Measurements from ENCODE around the gene GRAP2. TPM values are rescaled to one million over a fixed set of nuclear protein-coding genes. Genes with fewer than 3 reads are reported as not detected.
A peak's percentile ranks its signal among the peaks of the same experiment; 100 is the strongest.

Gene GRAP2
- total RNA-seq, 2 donors from 2014 or later: 56.4 to 59.4 TPM

DNA sequence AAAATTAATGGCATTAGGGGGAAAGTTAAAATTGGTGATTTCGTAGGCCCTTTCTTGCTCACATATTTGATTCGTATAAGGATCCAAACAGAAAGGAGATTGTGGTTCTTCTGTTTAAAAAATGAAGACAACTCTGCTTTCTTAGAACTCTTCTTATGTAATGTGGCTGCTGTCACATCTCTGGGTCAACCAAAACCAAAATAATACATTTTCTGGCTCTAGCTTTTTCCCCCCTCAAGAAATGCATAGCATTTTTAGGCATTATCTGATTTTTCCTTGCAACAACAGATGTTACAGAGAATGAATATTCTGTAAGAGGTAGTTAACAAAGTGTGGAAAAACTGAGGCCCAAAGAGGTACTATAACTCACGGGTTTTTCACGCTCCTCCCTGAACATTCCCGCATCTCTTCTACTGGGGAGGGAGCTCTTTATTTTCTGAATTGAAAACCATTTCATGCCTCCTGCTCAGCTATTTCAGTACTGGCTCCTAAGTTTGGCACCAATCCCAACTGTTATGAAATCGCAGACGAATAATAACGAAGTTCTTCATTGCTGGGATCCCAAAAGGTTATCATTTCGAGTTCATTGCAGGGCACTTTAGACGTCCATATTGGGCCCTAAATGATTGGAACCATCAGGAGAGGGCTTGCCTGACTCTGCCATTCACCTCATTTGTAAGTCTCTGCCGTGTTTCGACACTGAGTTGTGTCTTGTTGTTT lies 17.1 kb downstream of the GRAP2 start:
- H3K27me3 Mint-ChIP-seq (ENCODE audit: low read depth): no peaks in the 10 kb centered on the region
- peaks cover 0 to 3% of the 10 kb centered on the region in 2 donors for H3K36me3 Mint-ChIP-seq (ENCODE audit: insufficient read depth in 2 of 2)
- ATAC-seq (replicated peaks in 1 of 2) (no peak), DNase-seq (no peak)
- no peaks in the 10 kb centered on the region for H3K9me3 Mint-ChIP-seq
- peaks cover 95% of the 10 kb centered on the region for H3K4me1 Mint-ChIP-seq (ENCODE audit: low read depth)
- H3K27ac Mint-ChIP-seq: peak overlapping the region; percentile 95
- H3K4me3 Mint-ChIP-seq: peak overlapping the region; percentile 80 to 97

DNA sequence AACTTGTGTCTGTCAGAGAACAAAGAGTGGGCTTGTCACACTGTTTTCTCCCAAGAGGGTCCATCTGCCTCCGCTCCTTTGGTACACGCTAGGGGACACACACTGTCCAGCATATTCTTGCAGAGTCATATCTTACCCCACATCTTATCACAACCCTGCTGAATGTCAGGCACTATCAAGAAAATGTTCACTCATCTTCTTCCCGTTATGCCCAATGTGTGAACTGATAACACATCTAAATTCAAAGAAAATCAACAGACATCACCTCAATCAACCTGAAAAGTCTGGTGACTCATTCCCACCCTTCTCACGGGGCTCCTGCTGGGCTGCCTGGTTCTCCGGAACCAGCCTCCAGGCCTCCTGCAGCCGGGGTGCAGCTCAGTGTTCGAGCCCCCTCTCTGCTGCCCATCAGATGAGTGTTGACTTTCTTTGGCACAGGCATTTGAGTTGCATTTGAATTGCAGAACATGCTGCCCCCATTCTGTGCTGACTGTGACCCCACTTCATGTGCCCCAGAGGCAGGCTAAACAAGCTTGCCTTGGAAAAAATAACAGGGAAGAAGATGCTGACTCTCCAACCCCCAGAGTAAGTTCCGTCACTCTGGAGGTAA lies 19.4 kb downstream of the GRAP2 start:
- H3K36me3 Mint-ChIP-seq (ENCODE audit: insufficient read depth in 2 of 2): peaks cover 0 to 3% of the 10 kb centered on the region in 2 donors
- DNase-seq (peak; percentile 76 to 83), ATAC-seq (replicated peaks in 1 of 2) (peak; percentile 85 to 88)
- H3K4me1 Mint-ChIP-seq (ENCODE audit: low read depth): peaks cover 97% of the 10 kb centered on the region
- no peaks in the 10 kb centered on the region for H3K27me3 Mint-ChIP-seq (ENCODE audit: low read depth)
- H3K27ac Mint-ChIP-seq: peak overlapping the region; percentile 100
- no peaks in the 10 kb centered on the region for H3K9me3 Mint-ChIP-seq
- H3K4me3 Mint-ChIP-seq: peak overlapping the region in 1 of 2 donors; percentile 83

- no peaks in the 10 kb centered on the region for H3K27me3 Mint-ChIP-seq (ENCODE audit: low read depth)
- H3K27ac Mint-ChIP-seq: peak overlapping the region; percentile 91
- H3K4me3 Mint-ChIP-seq: no peak overlapping the region
- H3K36me3 Mint-ChIP-seq (ENCODE audit: insufficient read depth in 2 of 2): peaks cover 0 to 3% of the 10 kb centered on the region in 2 donors
- peaks cover 76% of the 10 kb centered on the region for H3K4me1 Mint-ChIP-seq (ENCODE audit: low read depth)
- no peaks in the 10 kb centered on the region for H3K9me3 Mint-ChIP-seq
- ATAC-seq (replicated peaks in 1 of 2): no peak
- no peak for DNase-seq
These were observed 22.8 kb downstream of the GRAP2 start for GRCh38 chr22:39923696-39924095.

DNA sequence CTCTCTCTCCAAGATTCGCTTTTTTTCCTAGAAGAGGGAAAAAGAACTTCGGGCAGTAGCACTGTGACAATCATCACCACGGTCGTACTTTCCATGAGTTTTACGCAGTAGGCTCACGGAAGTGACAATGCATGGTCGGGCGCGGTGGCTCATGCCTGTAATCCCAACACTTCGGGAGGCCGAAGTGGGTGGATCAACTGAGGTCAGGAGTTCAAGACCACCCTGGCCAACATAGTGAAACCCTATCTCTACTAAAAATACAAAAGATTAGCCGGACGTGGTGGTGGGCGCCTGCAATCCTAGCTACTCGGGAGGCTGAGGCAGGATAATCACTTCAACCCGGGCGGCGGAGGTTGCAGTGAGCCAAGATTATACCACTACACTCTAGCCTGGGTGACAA lies 23.4 kb downstream of the GRAP2 start:
- Mint-ChIP-seq H3K4me3 (no peak overlapping the region), H3K9me3 (no peaks in the 10 kb centered on the region), H3K27me3 (ENCODE audit: low read depth) (no peaks in the 10 kb centered on the region), H3K27ac (peak overlapping the region; percentile 91), H3K4me1 (ENCODE audit: low read depth) (peaks cover 72% of the 10 kb centered on the region), H3K36me3 (ENCODE audit: insufficient read depth in 2 of 2) (peaks cover 0 to 3% of the 10 kb centered on the region in 2 donors)
- ATAC-seq (replicated peaks in 1 of 2): no peak
- DNase-seq: no peak

GRCh38 chr22:39925273-39925672 lies 24.4 kb downstream of the GRAP2 start:
- Mint-ChIP-seq H3K27ac (peak overlapping the region; percentile 91), H3K36me3 (ENCODE audit: insufficient read depth in 2 of 2) (peaks cover 0 to 3% of the 10 kb centered on the region in 2 donors), H3K4me1 (ENCODE audit: low read depth) (peaks cover 63% of the 10 kb centered on the region), H3K4me3 (no peak overlapping the region), H3K27me3 (ENCODE audit: low read depth) (no peaks in the 10 kb centered on the region), H3K9me3 (no peaks in the 10 kb centered on the region)
- no peak for DNase-seq
- no peak for ATAC-seq (replicated peaks in 1 of 2)

DNA sequence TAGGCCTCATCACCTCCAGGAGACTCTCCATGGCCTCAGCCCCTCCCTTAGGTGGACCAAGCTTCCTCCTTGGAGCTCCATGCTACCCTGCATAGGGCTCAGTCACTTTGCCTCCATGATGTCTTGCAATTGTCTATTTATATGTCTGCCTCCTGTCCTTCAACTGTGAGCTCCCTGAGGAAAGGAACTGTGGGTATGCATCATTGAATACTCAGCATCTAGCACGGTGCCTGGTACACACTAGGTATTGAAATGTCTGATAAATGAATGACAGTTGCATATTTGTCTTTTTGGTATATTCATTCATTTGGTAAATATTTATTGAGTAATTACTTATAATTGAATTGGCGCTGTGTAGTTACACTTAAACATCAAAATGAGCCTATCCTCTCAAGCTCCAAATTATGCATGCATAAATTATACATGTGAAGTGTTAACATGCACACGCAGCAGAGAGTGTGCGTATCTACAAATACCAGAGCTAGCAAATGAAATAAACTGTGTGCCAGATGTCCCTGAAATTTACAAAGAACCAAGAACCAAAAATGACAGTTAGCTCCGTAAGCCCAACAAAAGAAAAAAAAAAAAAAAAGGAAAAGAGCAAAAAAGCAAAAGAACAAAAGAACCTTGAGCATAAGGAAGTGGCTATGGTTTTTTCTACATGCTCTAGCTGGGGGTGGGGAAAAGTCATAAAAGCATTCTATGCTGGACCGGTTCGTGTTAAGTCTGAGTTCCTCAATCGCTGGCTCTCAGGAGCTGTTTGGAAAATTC lies 25.2 kb downstream of the GRAP2 start:
- H3K27me3 Mint-ChIP-seq (ENCODE audit: low read depth): no peaks in the 10 kb centered on the region
- peak overlapping the region; percentile 91 for H3K27ac Mint-ChIP-seq

DNA sequence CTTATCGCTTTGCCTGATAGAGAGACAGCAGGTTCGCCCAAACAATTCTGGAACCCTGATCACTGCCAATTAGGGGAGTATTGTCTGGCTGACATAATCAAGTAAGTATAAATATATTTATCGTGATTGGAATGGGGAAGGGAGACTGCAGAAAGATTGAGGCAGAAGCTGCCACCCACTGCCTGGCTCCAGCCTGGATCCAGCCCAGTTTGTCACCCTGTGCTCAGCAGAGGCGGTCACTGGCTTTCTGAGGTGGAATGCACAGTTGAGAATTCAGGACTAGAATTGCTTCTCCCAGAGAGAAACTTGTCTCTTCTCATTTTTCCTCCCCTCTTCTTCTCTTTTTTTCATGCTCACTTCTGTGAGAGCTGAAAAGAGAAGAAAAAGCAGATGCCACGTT lies 25.9 kb downstream of the GRAP2 start:
- DNase-seq: no peak
- ATAC-seq (replicated peaks in 1 of 2): no peak
- H3K4me1 Mint-ChIP-seq (ENCODE audit: low read depth): peaks cover 48% of the 10 kb centered on the region
- no peak overlapping the region for H3K4me3 Mint-ChIP-seq
- peaks cover 0 to 3% of the 10 kb centered on the region in 2 donors for H3K36me3 Mint-ChIP-seq (ENCODE audit: insufficient read depth in 2 of 2)
- H3K27me3 Mint-ChIP-seq (ENCODE audit: low read depth): no peaks in the 10 kb centered on the region
- H3K27ac Mint-ChIP-seq: peak overlapping the region; percentile 91
- no peaks in the 10 kb centered on the region for H3K9me3 Mint-ChIP-seq

More for the DNA sequence above, 25.2 kb downstream of the GRAP2 start:
- ATAC-seq (replicated peaks in 1 of 2): peak; percentile 4 to 27
- no peak overlapping the region for H3K4me3 Mint-ChIP-seq
- H3K9me3 Mint-ChIP-seq: no peaks in the 10 kb centered on the region
- H3K4me1 Mint-ChIP-seq (ENCODE audit: low read depth): peaks cover 54% of the 10 kb centered on the region
- no peak for DNase-seq
- peaks cover 0 to 3% of the 10 kb centered on the region in 2 donors for H3K36me3 Mint-ChIP-seq (ENCODE audit: insufficient read depth in 2 of 2)

DNA sequence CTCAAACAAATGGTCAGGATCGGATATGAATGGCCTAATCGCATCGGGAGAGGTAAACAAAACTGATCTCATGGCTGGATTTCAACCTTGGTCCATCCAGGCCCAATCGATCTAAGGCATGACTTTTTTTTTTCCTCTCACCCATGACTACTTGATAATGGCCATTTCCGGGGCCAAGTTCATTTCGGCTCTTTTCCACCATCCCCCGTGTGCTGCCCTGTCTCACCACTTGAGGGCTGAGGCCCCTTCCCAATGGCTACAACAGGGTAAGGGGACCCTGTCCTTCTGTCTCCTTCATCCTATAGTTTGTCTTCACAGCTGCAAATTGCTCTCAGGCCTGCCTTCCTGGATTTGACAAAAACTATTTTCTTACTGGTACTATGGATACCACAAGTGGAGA lies 26.7 kb downstream of the GRAP2 start:
- no peaks in the 10 kb centered on the region for H3K27me3 Mint-ChIP-seq (ENCODE audit: low read depth)
- H3K4me3 Mint-ChIP-seq: no peak overlapping the region
- no peaks in the 10 kb centered on the region for H3K9me3 Mint-ChIP-seq
- peak in 1 of 2 donors; percentile 54 for DNase-seq
- peaks cover 40% of the 10 kb centered on the region for H3K4me1 Mint-ChIP-seq (ENCODE audit: low read depth)
- H3K27ac Mint-ChIP-seq: no peak overlapping the region
- no peaks in the 10 kb centered on the region for H3K36me3 Mint-ChIP-seq (ENCODE audit: insufficient read depth in 2 of 2)
- ATAC-seq (replicated peaks in 1 of 2): peak; percentile 53 to 56

DNA sequence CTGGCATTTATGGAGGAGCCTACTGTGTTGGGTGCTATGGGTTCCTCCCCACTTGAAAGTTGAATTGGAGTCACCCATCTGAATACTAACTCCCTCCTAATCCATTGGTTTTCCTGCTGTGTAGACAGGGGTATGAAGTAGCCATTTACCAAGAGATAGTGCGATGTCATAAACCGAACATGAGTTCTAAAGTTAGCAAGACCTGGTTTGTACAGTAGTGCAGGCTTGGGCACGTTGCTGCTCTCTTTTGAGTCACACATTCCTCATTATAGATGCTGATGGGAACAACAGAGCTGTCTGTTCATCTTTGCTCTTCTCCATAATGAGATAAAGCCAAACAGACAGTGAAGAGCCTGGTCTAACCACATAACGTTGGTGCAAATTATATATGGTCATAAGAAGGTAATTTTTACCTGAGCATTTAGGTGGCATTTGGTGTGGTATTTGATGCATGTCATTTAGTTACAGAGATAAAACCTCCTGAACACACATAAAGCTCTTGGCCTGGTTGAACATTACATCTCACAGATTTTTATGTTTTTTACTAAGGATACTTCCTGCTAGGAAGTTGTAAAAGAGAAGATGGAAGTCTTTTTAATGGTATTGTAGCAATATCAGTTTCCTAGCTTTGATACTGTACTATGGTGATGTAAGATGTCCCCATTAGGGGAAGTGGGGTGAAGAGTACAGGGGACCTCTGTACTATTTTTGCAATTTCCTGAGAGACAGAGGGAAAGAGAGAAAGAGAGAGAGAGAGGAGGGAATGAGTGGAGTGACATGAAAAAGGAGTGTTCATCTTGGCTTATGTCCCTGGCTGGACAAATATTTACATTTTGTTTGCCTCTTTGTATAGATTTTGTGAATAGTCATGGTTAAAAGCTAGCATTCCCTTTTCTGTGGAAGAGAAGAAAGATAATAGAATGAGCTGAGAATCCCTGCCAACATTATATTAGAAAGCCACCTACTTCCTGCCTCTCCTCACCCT lies 27.9 kb downstream of the GRAP2 start:
- no peak overlapping the region for H3K4me3 Mint-ChIP-seq
- no peaks in the 10 kb centered on the region for H3K9me3 Mint-ChIP-seq
- DNase-seq: no peak
- no peaks in the 10 kb centered on the region for H3K27me3 Mint-ChIP-seq (ENCODE audit: low read depth)
- no peaks in the 10 kb centered on the region for H3K36me3 Mint-ChIP-seq (ENCODE audit: insufficient read depth in 2 of 2)
- H3K27ac Mint-ChIP-seq: no peak overlapping the region
- ATAC-seq (replicated peaks in 1 of 2): peak; percentile 26 to 34
- H3K4me1 Mint-ChIP-seq (ENCODE audit: low read depth): peaks cover 40% of the 10 kb centered on the region

DNA sequence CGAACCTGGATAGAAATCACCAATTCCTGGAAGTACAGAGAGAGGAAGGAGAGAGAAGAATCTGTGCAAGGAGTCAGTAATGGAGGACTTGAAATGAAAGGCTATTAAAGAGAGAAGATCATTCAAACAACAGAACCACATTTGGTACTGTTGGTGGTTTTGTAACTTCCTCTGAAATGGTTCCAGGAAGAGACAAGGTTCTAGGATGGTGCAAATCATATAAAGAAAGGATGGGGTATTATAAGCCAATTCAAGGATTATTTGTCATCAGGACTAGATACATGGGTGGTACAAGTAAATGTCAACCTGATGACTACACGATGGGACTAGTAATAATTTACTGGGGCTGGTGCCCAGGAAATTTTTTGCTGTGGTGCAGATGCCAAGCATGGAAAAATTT lies 30.4 kb downstream of the GRAP2 start:
- Mint-ChIP-seq H3K9me3 (no peaks in the 10 kb centered on the region), H3K4me1 (ENCODE audit: low read depth) (peaks cover 40% of the 10 kb centered on the region), H3K27me3 (ENCODE audit: low read depth) (no peaks in the 10 kb centered on the region), H3K36me3 (ENCODE audit: insufficient read depth in 2 of 2) (no peaks in the 10 kb centered on the region), H3K4me3 (no peak overlapping the region), H3K27ac (no peak overlapping the region)
- peak; percentile 16 to 26 for ATAC-seq (replicated peaks in 1 of 2)
- no peak for DNase-seq

DNA sequence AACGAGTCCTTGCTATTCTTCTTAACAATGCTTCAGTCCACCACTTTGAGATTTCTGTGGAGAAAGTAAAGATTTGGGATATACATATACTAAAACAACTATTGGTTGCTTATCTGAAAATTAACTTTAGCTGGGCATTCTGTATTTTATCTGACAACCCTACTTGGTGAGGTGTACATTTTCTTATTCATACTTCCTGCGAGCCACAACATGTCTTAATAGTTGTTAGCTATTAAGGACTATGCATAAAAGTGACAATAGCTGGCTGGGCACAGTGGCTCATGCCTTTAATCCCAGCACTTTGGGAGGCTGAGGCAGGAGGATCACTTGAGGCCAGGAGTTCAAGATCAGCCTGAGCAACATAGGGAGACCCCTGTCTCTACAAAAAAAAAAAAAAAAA lies 31.3 kb downstream of the GRAP2 start:
- Mint-ChIP-seq H3K36me3 (ENCODE audit: insufficient read depth in 2 of 2) (no peaks in the 10 kb centered on the region), H3K4me3 (peak overlapping the region in 1 of 2 donors; percentile 69), H3K27ac (peak overlapping the region; percentile 78), H3K27me3 (ENCODE audit: low read depth) (no peaks in the 10 kb centered on the region), H3K4me1 (ENCODE audit: low read depth) (peaks cover 46% of the 10 kb centered on the region), H3K9me3 (no peaks in the 10 kb centered on the region)
- DNase-seq: no peak
- no peak for ATAC-seq (replicated peaks in 1 of 2)

- no peaks in the 10 kb centered on the region for H3K9me3 Mint-ChIP-seq
- DNase-seq (peak; percentile 77 to 78), ATAC-seq (replicated peaks in 1 of 2) (peak; percentile 46 to 57)
- H3K4me1 Mint-ChIP-seq (ENCODE audit: low read depth): peaks cover 55% of the 10 kb centered on the region
- H3K27me3 Mint-ChIP-seq (ENCODE audit: low read depth): no peaks in the 10 kb centered on the region
- no peaks in the 10 kb centered on the region for H3K36me3 Mint-ChIP-seq (ENCODE audit: insufficient read depth in 2 of 2)
- H3K4me3 Mint-ChIP-seq: peak overlapping the region; percentile 79 to 98
- peak overlapping the region; percentile 92 for H3K27ac Mint-ChIP-seq
These were observed 32.2 kb downstream of the GRAP2 start for GRCh38 chr22:39932918-39933649.

Measured in activated T-cell treated with anti-CD3 and anti-CD28 coated beads, Interleukin-2, amount 50 U/mL, for 72 hours (primary cell).